GM12865 (cell line): ENCODE data around the gene CLSTN1.

Experiments used
- DNase-seq: peaks from one replicate; pipeline ENCODE4 v3.0.0; 2010; ENCODE audit warnings: low read depth
- H3K4me3 ChIP-seq: 2 replicates; pipeline ENCODE4 v1.5.1; 2011; ENCODE audit warnings: mild to moderate bottlenecking, low read depth, low read length, control low read depth
- CTCF ChIP-seq: IDR thresholded peaks from 2 replicates; pipeline ENCODE4 v1.5.1; 2011; ENCODE audit warnings: low read length, control low read depth, low read depth, inconsistent platforms; ENCODE audit not compliant: insufficient read depth; ENCODE audit errors: missing control alignments

Gene CLSTN1

GRCh38 chr1:9860887-9861286 is 37.1 kb upstream of the CLSTN1 start:
- no peak for TF ChIP-seq CTCF
- no peak for DNase-seq
- no peak overlapping the region for H3K4me3 ChIP-seq

GRCh38 chr1:9859281-9860014 is 35.7 kb upstream of the CLSTN1 start:
- no peak overlapping the region for H3K4me3 ChIP-seq
- no peak for TF ChIP-seq CTCF
- DNase-seq: no peak

- no peak overlapping the region for H3K4me3 ChIP-seq
- no peak for DNase-seq
- no peak for TF ChIP-seq CTCF
These were observed 34.7 kb upstream of the CLSTN1 start for GRCh38 chr1:9858293-9859035.

GRCh38 chr1:9855186-9855585 is 31.4 kb upstream of the CLSTN1 start:
- no peak for TF ChIP-seq CTCF
- no peak overlapping the region for H3K4me3 ChIP-seq
- DNase-seq: no peak

- no peak for DNase-seq
- no peak for TF ChIP-seq CTCF
- no peak overlapping the region for H3K4me3 ChIP-seq
These were observed 29.5 kb upstream of the CLSTN1 start for GRCh38 chr1:9853249-9853595.

- DNase-seq: no peak
- no peak overlapping the region for H3K4me3 ChIP-seq
- TF ChIP-seq CTCF: no peak
These were observed 28.9 kb upstream of the CLSTN1 start for GRCh38 chr1:9852410-9853248.
